Measurements from ENCODE around the gene EFCAB11. TPM values are rescaled to one million over a fixed set of nuclear protein-coding genes. Genes with fewer than 3 reads are reported as not detected.

EFCAB11 gene
- total RNA-seq, 1 donor from 2014 or later: 20.8 TPM

- Mint-ChIP-seq H3K9me3 (ENCODE audit: low read depth) (no peaks in the 10 kb centered on the region), H3K36me3 (ENCODE audit: insufficient read depth) (peaks cover 13% of the 10 kb centered on the region), H3K27ac (no peak overlapping the region), H3K4me1 (ENCODE audit: low read depth) (no peaks in the 10 kb centered on the region), H3K27me3 (no peaks in the 10 kb centered on the region), H3K4me3 (ENCODE audit: low read depth) (no peak overlapping the region)
- no peak for DNase-seq (ENCODE audit: low spot score, unreplicated experiment)
- no peak for TF ChIP-seq CTCF (IDR thresholded peaks at IDR 0.05; ENCODE audit: unreplicated experiment)
These were observed 28.8 kb upstream of the EFCAB11 start for GRCh38 chr14:89983375-89983774.

GRCh38 chr14:89978656-89979055 lies 24.1 kb upstream of the EFCAB11 start:
- Mint-ChIP-seq H3K36me3 (ENCODE audit: insufficient read depth) (peaks cover 7% of the 10 kb centered on the region), H3K4me1 (ENCODE audit: low read depth) (no peaks in the 10 kb centered on the region), H3K9me3 (ENCODE audit: low read depth) (no peaks in the 10 kb centered on the region), H3K27ac (no peak overlapping the region), H3K4me3 (ENCODE audit: low read depth) (no peak overlapping the region), H3K27me3 (no peaks in the 10 kb centered on the region)
- no peak for TF ChIP-seq CTCF (IDR thresholded peaks at IDR 0.05; ENCODE audit: unreplicated experiment)
- no peak for DNase-seq (ENCODE audit: low spot score, unreplicated experiment)

GRCh38 chr14:89977668-89978067 lies 23.1 kb upstream of the EFCAB11 start:
- DNase-seq (ENCODE audit: low spot score, unreplicated experiment): no peak
- H3K4me3 Mint-ChIP-seq (ENCODE audit: low read depth): no peak overlapping the region
- peaks cover 12% of the 10 kb centered on the region for H3K36me3 Mint-ChIP-seq (ENCODE audit: insufficient read depth)
- TF ChIP-seq CTCF (IDR thresholded peaks at IDR 0.05; ENCODE audit: unreplicated experiment): no peak
- no peaks in the 10 kb centered on the region for H3K27me3 Mint-ChIP-seq
- no peaks in the 10 kb centered on the region for H3K9me3 Mint-ChIP-seq (ENCODE audit: low read depth)
- no peak overlapping the region for H3K27ac Mint-ChIP-seq
- no peaks in the 10 kb centered on the region for H3K4me1 Mint-ChIP-seq (ENCODE audit: low read depth)

GRCh38 chr14:89973234-89973823 lies 18.8 kb upstream of the EFCAB11 start:
- peak; percentile 86 for TF ChIP-seq CTCF (IDR thresholded peaks at IDR 0.05; ENCODE audit: unreplicated experiment)
- Mint-ChIP-seq H3K4me1 (ENCODE audit: low read depth) (no peaks in the 10 kb centered on the region), H3K4me3 (ENCODE audit: low read depth) (no peak overlapping the region), H3K27me3 (no peaks in the 10 kb centered on the region), H3K9me3 (ENCODE audit: low read depth) (no peaks in the 10 kb centered on the region), H3K27ac (no peak overlapping the region), H3K36me3 (ENCODE audit: insufficient read depth) (peaks cover 24% of the 10 kb centered on the region)
- DNase-seq (ENCODE audit: low spot score, unreplicated experiment): peak; percentile 48

- TF ChIP-seq CTCF (IDR thresholded peaks at IDR 0.05; ENCODE audit: unreplicated experiment): no peak
- H3K9me3 Mint-ChIP-seq (ENCODE audit: low read depth): no peaks in the 10 kb centered on the region
- H3K4me1 Mint-ChIP-seq (ENCODE audit: low read depth): peaks cover 8% of the 10 kb centered on the region
- DNase-seq (ENCODE audit: low spot score, unreplicated experiment): no peak
- H3K27me3 Mint-ChIP-seq: no peaks in the 10 kb centered on the region
- no peak overlapping the region for H3K27ac Mint-ChIP-seq
- no peak overlapping the region for H3K4me3 Mint-ChIP-seq (ENCODE audit: low read depth)
- H3K36me3 Mint-ChIP-seq (ENCODE audit: insufficient read depth): peaks cover 20% of the 10 kb centered on the region
These were observed 11.3 kb upstream of the EFCAB11 start for GRCh38 chr14:89965839-89966238.
